Suppressor macrophage treated with lipopolysaccharide for 4 hours (primary cell): Measurements from ENCODE around the gene IL4I1.

ENCODE experiments used
- DNase-seq: peaks from one replicate; pipeline ENCODE4 v3.0.0-alpha.2; 2020

The IL4I1 gene

GRCh38 chr19:49894879-49895565 is 1.7 kb downstream of the IL4I1 start:
- DNase-seq: peak; percentile 90

- DNase-seq: no peak
Observed at GRCh38 chr19:49894011-49894664, 2.5 kb downstream of the IL4I1 start.

GRCh38 chr19:49892716-49893115 is 4.0 kb downstream of the IL4I1 start:
- no peak for DNase-seq

- DNase-seq: no peak
Observed at GRCh38 chr19:49891393-49891792, 5.3 kb downstream of the IL4I1 start.

- no peak for DNase-seq
Observed at GRCh38 chr19:49890349-49891311, 6.1 kb downstream of the IL4I1 start.

- DNase-seq: peak; percentile 73
Observed at GRCh38 chr19:49889687-49890348, 6.9 kb downstream of the IL4I1 start.

- DNase-seq: no peak
Observed at GRCh38 chr19:49889038-49889686, 7.5 kb downstream of the IL4I1 start.

GRCh38 chr19:49888510-49888824 is 8.2 kb downstream of the IL4I1 start:
- DNase-seq: no peak

- DNase-seq: no peak
Observed at GRCh38 chr19:49887665-49888509, 8.8 kb downstream of the IL4I1 start.

GRCh38 chr19:49887037-49887664 is 9.5 kb downstream of the IL4I1 start:
- no peak for DNase-seq

- no peak for DNase-seq
Observed at GRCh38 chr19:49884760-49885159, 11.9 kb downstream of the IL4I1 start.

- DNase-seq: no peak
Observed at GRCh38 chr19:49884109-49884508, 12.6 kb downstream of the IL4I1 start.

GRCh38 chr19:49883094-49883493 is 13.6 kb downstream of the IL4I1 start:
- no peak for DNase-seq

GRCh38 chr19:49882643-49883042 is 14.0 kb downstream of the IL4I1 start:
- DNase-seq: no peak

- DNase-seq: no peak
Observed at GRCh38 chr19:49881672-49882394, 14.9 kb downstream of the IL4I1 start.

- DNase-seq: no peak
Observed at GRCh38 chr19:49881186-49881585, 15.5 kb downstream of the IL4I1 start.

- no peak for DNase-seq
Observed at GRCh38 chr19:49880162-49880869, 16.4 kb downstream of the IL4I1 start.

GRCh38 chr19:49879243-49879963 is 17.3 kb downstream of the IL4I1 start:
- DNase-seq: peak; percentile 48

- no peak for DNase-seq
Observed at GRCh38 chr19:49878744-49879070, 18.0 kb downstream of the IL4I1 start.
